PFSK-1 (cell line): Measurements from ENCODE around the gene TNFSF12.

Source experiments
- FOXP2 ChIP-seq: optimal IDR thresholded peaks from 2 replicates; pipeline ENCODE3; 2011; ENCODE audit warnings: borderline replicate concordance, control low read depth, inconsistent platforms; ENCODE audit not compliant: insufficient read depth; ENCODE audit errors: extremely low read length, extremely low read depth
- POLR2AphosphoS5 ChIP-seq: IDR thresholded peaks from 2 replicates; pipeline ENCODE4 v1.6.1; 2012; ENCODE audit warnings: low read depth, mild to moderate bottlenecking, control low read depth, low read length, moderate library complexity
- REST ChIP-seq, 2 experiments: IDR thresholded peaks; 2 replicates each; pipeline versions ENCODE4 v1.6.1 to v1.8.0; 2011 to 2012; ENCODE audit warnings: low read depth in 2 of 2, low read length in 2 of 2, control low read depth in 1 of 2, inconsistent platforms in 1 of 2, mild to moderate bottlenecking in 1 of 2, moderate library complexity in 1 of 2; ENCODE audit not compliant: insufficient read depth in 1 of 2
- SIN3A ChIP-seq: IDR thresholded peaks from 2 replicates; pipeline ENCODE4 v1.6.1; 2012; ENCODE audit warnings: mild to moderate bottlenecking, low read length, moderate library complexity, borderline replicate concordance; ENCODE audit not compliant: insufficient read depth
- TAF1 ChIP-seq: IDR thresholded peaks from 2 replicates; pipeline ENCODE4 v1.6.1; 2012; ENCODE audit warnings: low read length, control low read depth, borderline replicate concordance; ENCODE audit not compliant: insufficient read depth

The TNFSF12 gene

GRCh38 chr17:7572588-7573323 lies 23.9 kb downstream of the TNFSF12 start:
- TF ChIP-seq POLR2AphosphoS5, result peak; percentile 99
- peak in 1 of 2 experiments; percentile 58; a peak in 2 of 4 replicates for TF ChIP-seq REST (IDR thresholded peaks at IDR 0.05; ENCODE audit: insufficient read depth in 1 of 2, low read depth in 2 of 2, low read length in 2 of 2)
- peak; percentile 93 for TF ChIP-seq TAF1
- peak; percentile 91 for TF ChIP-seq SIN3A
- TF ChIP-seq FOXP2, result no peak

GRCh38 chr17:7573324-7574080 lies 24.6 kb downstream of the TNFSF12 start:
- TF ChIP-seq POLR2AphosphoS5 (peak; percentile 73), SIN3A (peak; percentile 96; the same call in 1 of the 2 replicates), REST (IDR thresholded peaks at IDR 0.05; ENCODE audit: insufficient read depth in 1 of 2, low read depth in 2 of 2, low read length in 2 of 2) (peak in 1 of 2 experiments; percentile 76; a peak in 2 of 4 replicates), TAF1 (peak; percentile 85), FOXP2 (peak; percentile 91)

- TF ChIP-seq TAF1 (no peak), SIN3A (no peak), FOXP2 (no peak), REST (IDR thresholded peaks at IDR 0.05; ENCODE audit: insufficient read depth in 1 of 2, low read depth in 2 of 2, low read length in 2 of 2) (no peak), POLR2AphosphoS5 (peak; percentile 22)
These were observed 25.5 kb downstream of the TNFSF12 start for GRCh38 chr17:7574176-7574953.

- TF ChIP-seq POLR2AphosphoS5, result no peak
- TF ChIP-seq REST (IDR thresholded peaks at IDR 0.05; ENCODE audit: insufficient read depth in 1 of 2, low read depth in 2 of 2, low read length in 2 of 2), result no peak
- no peak for TF ChIP-seq SIN3A
- TF ChIP-seq FOXP2, result no peak
- no peak for TF ChIP-seq TAF1
These were observed 26.6 kb downstream of the TNFSF12 start for GRCh38 chr17:7575481-7575883.
